Endothelial cell of umbilical vein (primary cell): ENCODE measurements around the gene ARHGAP42.

ENCODE experiments used
- JUN ChIP-seq: IDR thresholded peaks from 2 replicates; pipeline ENCODE4 v1.6.1; 2011; ENCODE audit warnings: borderline replicate concordance, low read depth; ENCODE audit not compliant: insufficient read length, insufficient read depth
- MAX ChIP-seq: IDR thresholded peaks from 2 replicates; pipeline ENCODE4 v1.6.1; 2011; ENCODE audit not compliant: insufficient read depth, insufficient read length
- POLR2AphosphoS5 ChIP-seq: IDR thresholded peaks from 2 replicates; pipeline ENCODE4 v1.6.1; 2012; ENCODE audit warnings: low read depth, mild to moderate bottlenecking, control low read depth, low read length, moderate library complexity; ENCODE audit not compliant: insufficient read depth
- TF ChIP-seq, protein P1 (sequence below), 2 donors: IDR thresholded peaks; 1 replicate in 1 of 2; 2 replicates in 1 of 2; pipeline ENCODE4 v1.5.1; 2011; ENCODE audit warnings: low read length in 2 of 2, mild to moderate bottlenecking in 2 of 2, moderate library complexity in 2 of 2, control low read depth in 1 of 2, inconsistent platforms in 1 of 2, low read depth in 1 of 2; ENCODE audit not compliant: insufficient read depth in 1 of 2; ENCODE audit errors: extremely low read depth in 1 of 2

DNA sequence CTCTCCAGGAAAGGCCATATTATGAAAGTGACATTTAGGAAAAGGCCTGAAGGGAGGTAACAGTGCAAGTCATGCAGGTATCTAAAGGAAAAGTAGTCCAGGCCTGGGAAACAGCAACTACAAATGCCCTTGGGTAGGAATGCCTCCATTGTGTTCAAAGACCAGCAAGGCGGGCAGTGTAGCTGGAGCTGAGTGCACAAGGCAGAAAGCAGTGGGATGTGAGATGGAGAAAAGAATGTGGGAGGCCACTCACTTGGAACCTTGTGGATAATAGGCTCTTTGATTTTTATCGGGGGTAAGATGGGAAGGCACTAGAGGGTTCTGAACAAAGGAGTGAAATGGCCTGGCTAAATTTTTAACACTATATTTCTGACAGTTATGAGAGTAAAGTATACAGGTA is 253.9 kb downstream of the ARHGAP42 start:
- TF ChIP-seq, protein P1, sequence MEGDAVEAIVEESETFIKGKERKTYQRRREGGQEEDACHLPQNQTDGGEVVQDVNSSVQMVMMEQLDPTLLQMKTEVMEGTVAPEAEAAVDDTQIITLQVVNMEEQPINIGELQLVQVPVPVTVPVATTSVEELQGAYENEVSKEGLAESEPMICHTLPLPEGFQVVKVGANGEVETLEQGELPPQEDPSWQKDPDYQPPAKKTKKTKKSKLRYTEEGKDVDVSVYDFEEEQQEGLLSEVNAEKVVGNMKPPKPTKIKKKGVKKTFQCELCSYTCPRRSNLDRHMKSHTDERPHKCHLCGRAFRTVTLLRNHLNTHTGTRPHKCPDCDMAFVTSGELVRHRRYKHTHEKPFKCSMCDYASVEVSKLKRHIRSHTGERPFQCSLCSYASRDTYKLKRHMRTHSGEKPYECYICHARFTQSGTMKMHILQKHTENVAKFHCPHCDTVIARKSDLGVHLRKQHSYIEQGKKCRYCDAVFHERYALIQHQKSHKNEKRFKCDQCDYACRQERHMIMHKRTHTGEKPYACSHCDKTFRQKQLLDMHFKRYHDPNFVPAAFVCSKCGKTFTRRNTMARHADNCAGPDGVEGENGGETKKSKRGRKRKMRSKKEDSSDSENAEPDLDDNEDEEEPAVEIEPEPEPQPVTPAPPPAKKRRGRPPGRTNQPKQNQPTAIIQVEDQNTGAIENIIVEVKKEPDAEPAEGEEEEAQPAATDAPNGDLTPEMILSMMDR (IDR thresholded peaks at IDR 0.05; ENCODE audit: extremely low read depth in 1 of 2, insufficient read depth in 1 of 2, low read depth in 1 of 2, low read length in 2 of 2), result no peak
- TF ChIP-seq MAX (no peak), POLR2AphosphoS5 (no peak), JUN (no peak)
